Fibroblast of lung (primary cell): ENCODE data around the gene SH3GL1. TPM values are rescaled to one million over a fixed set of nuclear protein-coding genes. Genes with fewer than 3 reads are reported as not detected.

Experiments used
- DNase-seq, 2 donors: peaks; one replicate each; pipeline versions ENCODE4 v3.0.0 to v3.0.0-alpha.2; 2010; ENCODE audit warnings: low read depth in 2 of 2
- H2AFZ ChIP-seq: 2 replicates; pipeline ENCODE4 v1.5.1; 2012; ENCODE audit warnings: low read length, control low read depth, inconsistent platforms
- H3K27ac ChIP-seq: 2 replicates; pipeline ENCODE4 v1.5.1; 2011; ENCODE audit warnings: low read length, control low read depth; ENCODE audit not compliant: insufficient read depth
- H3K27me3 ChIP-seq: 2 replicates; pipeline ENCODE4 v1.5.1; 2011; ENCODE audit warnings: mild to moderate bottlenecking, low read length; ENCODE audit not compliant: control insufficient read depth, insufficient read depth
- H3K36me3 ChIP-seq: 2 replicates; pipeline ENCODE4 v1.5.1; 2011; ENCODE audit warnings: low read length; ENCODE audit not compliant: control insufficient read depth, insufficient read depth
- H3K4me1 ChIP-seq: 2 replicates; pipeline ENCODE4 v1.5.1; 2011; ENCODE audit warnings: low read length; ENCODE audit not compliant: control insufficient read depth, insufficient read depth; ENCODE audit errors: extremely low read depth
- H3K4me2 ChIP-seq: 2 replicates; pipeline ENCODE4 v1.5.1; 2011; ENCODE audit warnings: low read length, control low read depth; ENCODE audit not compliant: insufficient read depth; ENCODE audit errors: extremely low read depth
- H3K4me3 ChIP-seq, 4 experiments: fragments of 200-600 bp in 1 of 4; sonication (generic) in 1 of 4; replicated peaks in 1 of 4; 2 replicates each; pipeline ENCODE4 v1.5.1; 2011 to 2016; ENCODE audit warnings: low read length in 4 of 4, low read depth in 3 of 4, mild to moderate bottlenecking in 3 of 4, control low read depth in 2 of 4, inconsistent platforms in 1 of 4, mixed read lengths in 1 of 4; ENCODE audit not compliant: insufficient read depth in 1 of 4; ENCODE audit errors: control extremely low read depth in 1 of 4
- H3K79me2 ChIP-seq: 2 replicates; pipeline ENCODE4 v1.5.1; 2012; ENCODE audit warnings: mild to moderate bottlenecking, low read length, inconsistent platforms; ENCODE audit not compliant: control insufficient read depth, insufficient read depth
- H3K9ac ChIP-seq: 2 replicates; pipeline ENCODE4 v1.5.1; 2011; ENCODE audit warnings: mild to moderate bottlenecking, low read length, control low read depth; ENCODE audit not compliant: insufficient read depth
- H3K9me3 ChIP-seq: 2 replicates; pipeline ENCODE4 v1.5.1; 2012; ENCODE audit warnings: low read depth, low read length; ENCODE audit not compliant: control insufficient read depth, insufficient read depth
- H4K20me1 ChIP-seq: 2 replicates; pipeline ENCODE4 v1.5.1; 2011; ENCODE audit warnings: low read length; ENCODE audit not compliant: control insufficient read depth, insufficient read depth; ENCODE audit errors: extremely low read depth
- CTCF ChIP-seq, 2 donors: IDR thresholded peaks in 1 of 2; conservative IDR thresholded peaks in 1 of 2; 1 replicate in 1 of 2; 2 replicates in 1 of 2; pipeline ENCODE4 v1.5.1; 2011 to 2012; ENCODE audit warnings: low read length in 2 of 2, control low read depth in 1 of 2, inconsistent platforms in 1 of 2, low read depth in 1 of 2, mild to moderate bottlenecking in 1 of 2
- EZH2 ChIP-seq: IDR thresholded peaks from 2 replicates; pipeline ENCODE4 v1.5.1; 2012; ENCODE audit warnings: low read length, control low read depth, mild to moderate bottlenecking; ENCODE audit errors: missing control alignments
- polyA plus RNA-seq, 2 donors: library from polyadenylated mRNA; depleted of rRNA in 1 of 2; stranded (reverse) in 1 of 2; unstranded in 1 of 2; fragments of >200 nt; gene quantifications; 2 replicates each; pipeline ENCODE4 v1.2.1, GENCODE V29; 2011 to 2012; ENCODE audit warnings: missing spikeins in 1 of 2
- total RNA-seq: library from RNA; depleted of rRNA; stranded (reverse); fragments of >200 nt; gene quantifications from 2 replicates; pipeline ENCODE4 v1.2.1, GENCODE V29; 2014

Gene SH3GL1
- total and polyA plus RNA-seq, 2 donors (not counting 1 experiment from before 2014, with no cell fraction given), result 23.9 to 44.9 TPM

GRCh38 chr19:4371247-4372164, 28.8 kb downstream of the SH3GL1 start:
- no peak overlapping the region for H3K9ac ChIP-seq
- DNase-seq, result no peak
- H3K79me2 ChIP-seq, result peaks cover 82% of the 10 kb centered on the region
- no peak overlapping the region for H3K4me2 ChIP-seq
- H3K4me3 ChIP-seq, result no peak overlapping the region
- no peak overlapping the region for H3K27ac ChIP-seq
- no peaks in the 10 kb centered on the region for H3K27me3 ChIP-seq
- H3K9me3 ChIP-seq, result no peaks in the 10 kb centered on the region
- H3K4me1 ChIP-seq, result peaks cover 50% of the 10 kb centered on the region
- TF ChIP-seq CTCF (conservative IDR thresholded peaks at IDR 0.05 in 1 of 2, IDR thresholded peaks at IDR 0.05 in 1 of 2; ENCODE audit: low read depth in 1 of 2, low read length in 2 of 2), result no peak
- no peak for TF ChIP-seq EZH2
- H4K20me1 ChIP-seq, result no peaks in the 10 kb centered on the region
- H3K36me3 ChIP-seq, result peaks cover 16% of the 10 kb centered on the region
- H2AFZ ChIP-seq, result no peak overlapping the region

GRCh38 chr19:4370418-4371041, 29.8 kb downstream of the SH3GL1 start:
- no peaks in the 10 kb centered on the region for H3K27me3 ChIP-seq
- TF ChIP-seq EZH2 (no peak), CTCF (conservative IDR thresholded peaks at IDR 0.05 in 1 of 2, IDR thresholded peaks at IDR 0.05 in 1 of 2; ENCODE audit: low read depth in 1 of 2, low read length in 2 of 2) (no peak)
- no peak for DNase-seq
- H3K9me3 ChIP-seq, result no peaks in the 10 kb centered on the region
- H3K79me2 ChIP-seq, result peaks cover 79% of the 10 kb centered on the region
- no peaks in the 10 kb centered on the region for H4K20me1 ChIP-seq
- peaks cover 24% of the 10 kb centered on the region for H3K36me3 ChIP-seq
- H3K9ac ChIP-seq, result no peak overlapping the region
- no peak overlapping the region for H3K4me2 ChIP-seq
- no peak overlapping the region for H2AFZ ChIP-seq
- H3K4me3 ChIP-seq, result no peak overlapping the region
- peaks cover 41% of the 10 kb centered on the region for H3K4me1 ChIP-seq
- no peak overlapping the region for H3K27ac ChIP-seq

- no peak overlapping the region for H2AFZ ChIP-seq
- no peak overlapping the region for H3K4me3 ChIP-seq
- H3K27ac ChIP-seq, result peak overlapping the region; percentile 52
- peak in 1 of 2 donors; percentile 56 for DNase-seq
- no peak for TF ChIP-seq EZH2
- peak; percentile 28 to 52 for TF ChIP-seq CTCF (conservative IDR thresholded peaks at IDR 0.05 in 1 of 2, IDR thresholded peaks at IDR 0.05 in 1 of 2; ENCODE audit: low read depth in 1 of 2, low read length in 2 of 2)
- H3K9ac ChIP-seq, result peak overlapping the region; percentile 8
- peaks cover 30% of the 10 kb centered on the region for H3K36me3 ChIP-seq
- H3K9me3 ChIP-seq, result no peaks in the 10 kb centered on the region
- H3K79me2 ChIP-seq, result peaks cover 75% of the 10 kb centered on the region
- H4K20me1 ChIP-seq, result no peaks in the 10 kb centered on the region
- H3K4me1 ChIP-seq, result peaks cover 34% of the 10 kb centered on the region
- no peaks in the 10 kb centered on the region for H3K27me3 ChIP-seq
- H3K4me2 ChIP-seq, result peak overlapping the region; percentile 64
Measured at GRCh38 chr19:4369888-4370260, 30.5 kb downstream of the SH3GL1 start.
